Cerebellar cortex (tissue), 1 donor: Measurements from ENCODE around the gene OR10H4.
"Not testable (repeated sequence)": the region's sequence is repeated elsewhere in the genome, so short reads cannot be mapped to it uniquely, and the experiment has no call there.

ENCODE experiments used
- DNase-seq: peaks from one replicate; pipeline ENCODE4 v3.0.0-alpha.2; 2015; ENCODE audit warnings: low spot score

OR10H4 gene

GRCh38 chr19:15944401-15944800 lies 4.4 kb upstream of the OR10H4 start:
- DNase-seq = no peak

- no peak for DNase-seq
These were observed 3.5 kb upstream of the OR10H4 start for GRCh38 chr19:15945301-15945700.

GRCh38 chr19:15954820-15955219 lies 6.0 kb downstream of the OR10H4 start:
- DNase-seq = no peak

- no peak for DNase-seq
These were observed 13.5 kb downstream of the OR10H4 start for GRCh38 chr19:15962319-15962718.

GRCh38 chr19:15964231-15964630 lies 15.4 kb downstream of the OR10H4 start:
- no peak for DNase-seq

- DNase-seq = no peak
These were observed 22.5 kb downstream of the OR10H4 start for GRCh38 chr19:15971224-15971780.

- DNase-seq = not testable (repeated sequence)
These were observed 23.2 kb downstream of the OR10H4 start for GRCh38 chr19:15972043-15972442.

DNA sequence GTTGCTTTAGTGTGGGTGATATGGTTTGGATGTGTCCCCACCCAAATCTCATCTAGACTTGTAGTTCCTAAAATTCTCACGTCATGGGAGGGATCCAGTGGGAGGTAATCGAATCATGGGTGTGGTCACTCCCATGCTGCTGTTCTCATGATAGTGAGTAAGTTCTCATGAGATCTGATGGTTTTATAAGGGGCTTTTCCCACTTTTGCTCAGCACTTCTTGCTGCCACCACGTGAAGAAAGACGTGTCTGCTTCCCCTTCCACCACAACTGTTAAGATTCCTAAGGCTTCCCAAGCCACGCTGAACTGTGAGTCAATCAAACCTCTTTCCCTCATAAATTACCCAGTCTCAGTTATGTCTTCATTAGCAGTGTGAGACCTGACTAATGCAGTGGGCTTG lies 26.0 kb downstream of the OR10H4 start:
- DNase-seq = no peak

- DNase-seq = no peak
These were observed 28.3 kb downstream of the OR10H4 start for GRCh38 chr19:15976836-15977689.

- DNase-seq = no peak
These were observed 28.9 kb downstream of the OR10H4 start for GRCh38 chr19:15977690-15978089.

- DNase-seq = no peak
These were observed 30.5 kb downstream of the OR10H4 start for GRCh38 chr19:15979293-15979692.

- DNase-seq = not testable (repeated sequence)
These were observed 37.0 kb downstream of the OR10H4 start for GRCh38 chr19:15985831-15986230.

- DNase-seq = no peak
These were observed 37.9 kb downstream of the OR10H4 start for GRCh38 chr19:15986701-15987100.

DNA sequence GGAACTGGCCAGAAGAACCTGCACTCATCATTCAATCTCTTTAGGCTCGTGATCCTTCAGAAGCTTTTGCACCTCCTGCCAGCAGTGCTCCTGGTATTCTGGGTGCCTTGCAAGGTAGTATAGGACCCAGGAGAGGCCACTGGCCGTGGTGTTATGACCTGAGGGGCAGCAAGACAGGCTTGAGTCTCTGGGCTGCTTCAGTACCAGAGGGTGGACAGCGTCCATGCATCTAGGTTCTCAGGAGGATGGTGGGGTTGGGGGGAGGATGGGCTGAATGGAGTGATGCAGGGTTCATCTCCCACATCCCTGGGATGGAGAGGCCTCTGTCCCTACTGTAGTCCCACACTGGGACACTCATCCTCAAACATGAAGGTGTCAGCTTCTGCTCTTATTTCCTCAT lies 41.1 kb downstream of the OR10H4 start:
- no peak for DNase-seq

DNA sequence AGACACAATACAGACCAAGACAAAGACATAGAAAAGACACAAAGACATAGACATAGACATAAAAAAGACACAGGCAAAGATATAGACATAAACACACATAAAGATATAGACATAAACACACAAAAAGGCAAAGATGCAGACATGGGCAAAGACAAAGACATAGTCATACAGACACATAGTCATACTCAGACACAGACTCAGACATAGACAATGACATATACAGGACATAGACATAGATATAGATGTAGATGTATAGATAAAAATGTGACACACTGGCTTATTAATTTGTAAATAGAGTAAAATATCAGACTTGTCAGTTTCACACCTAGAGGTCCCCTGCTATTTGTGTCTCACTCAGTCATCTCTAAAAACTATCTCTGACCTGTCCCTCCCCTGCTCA lies 42.8 kb downstream of the OR10H4 start:
- DNase-seq = no peak

DNA sequence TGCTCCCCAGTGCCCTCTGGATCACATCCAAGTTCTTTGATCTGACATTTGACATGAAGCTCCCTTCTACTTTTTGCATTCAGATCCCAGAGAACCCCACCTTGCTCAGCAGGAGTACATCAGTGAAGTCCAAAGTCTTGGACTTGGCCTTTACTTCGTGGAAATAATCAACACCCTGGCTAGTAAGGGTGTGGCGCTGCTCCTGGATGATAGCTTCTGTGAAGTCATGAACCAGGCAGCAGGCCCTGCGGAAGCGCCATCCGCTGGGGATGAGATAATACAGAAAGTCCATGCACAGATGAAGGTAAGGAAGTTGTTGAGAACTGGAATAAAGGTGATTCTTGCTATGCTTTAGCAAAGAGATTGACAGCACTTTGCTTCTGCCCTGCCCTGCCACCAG lies 43.2 kb downstream of the OR10H4 start:
- no peak for DNase-seq

GRCh38 chr19:15995536-15995935 lies 46.7 kb downstream of the OR10H4 start:
- no peak for DNase-seq

DNA sequence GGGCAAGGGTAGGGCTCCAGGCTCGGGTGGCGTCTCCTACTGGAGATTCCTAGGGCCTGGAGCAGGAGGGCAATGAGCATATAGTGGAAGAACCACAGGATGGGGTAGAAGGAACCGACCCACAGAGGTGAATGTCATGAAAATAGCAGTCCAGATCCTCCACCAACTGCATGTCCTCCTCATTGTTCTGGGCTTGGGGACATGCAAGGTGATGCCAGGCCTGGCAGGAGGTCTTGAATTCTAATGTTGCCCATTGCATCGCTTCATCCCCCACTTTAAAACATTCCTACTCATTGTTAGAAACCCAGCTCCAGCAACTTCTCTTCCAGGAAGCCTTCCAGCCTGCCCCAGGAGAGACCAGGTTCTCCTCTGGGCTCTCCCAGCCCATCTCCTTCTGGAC lies 49.4 kb downstream of the OR10H4 start:
- no peak for DNase-seq
